GF-D8 (cell line): ENCODE measurements around the gene KNDC1.
"Not testable (repeated sequence)": the region's sequence is repeated elsewhere in the genome, so short reads cannot be mapped to it uniquely, and the experiment has no call there.

Experiments used
- DNase-seq: peaks from one replicate; lab custom pipeline; 2025; lab: John Stamatoyannopoulos, UW

KNDC1 gene

GRCh38 chr10:133140417-133141143, 19.4 kb upstream of the KNDC1 start:
- no peak for DNase-seq

- DNase-seq, result no peak
Measured at GRCh38 chr10:133141144-133141957, 18.7 kb upstream of the KNDC1 start.

- DNase-seq, result no peak
Measured at GRCh38 chr10:133141958-133142340, 18.1 kb upstream of the KNDC1 start.

GRCh38 chr10:133142523-133143199, 17.4 kb upstream of the KNDC1 start:
- DNase-seq, result no peak

GRCh38 chr10:133143200-133143533, 16.9 kb upstream of the KNDC1 start:
- no peak for DNase-seq

GRCh38 chr10:133143546-133143945, 16.5 kb upstream of the KNDC1 start:
- DNase-seq, result no peak

GRCh38 chr10:133144771-133145170, 15.2 kb upstream of the KNDC1 start:
- no peak for DNase-seq

- DNase-seq, result no peak
Measured at GRCh38 chr10:133150226-133150625, 9.8 kb upstream of the KNDC1 start.

GRCh38 chr10:133150656-133151055, 9.4 kb upstream of the KNDC1 start:
- DNase-seq, result no peak

- DNase-seq, result not testable (repeated sequence)
Measured at GRCh38 chr10:133151071-133151470, 8.9 kb upstream of the KNDC1 start.

- DNase-seq, result no peak
Measured at GRCh38 chr10:133151543-133151972, 8.5 kb upstream of the KNDC1 start.

- DNase-seq, result no peak
Measured at GRCh38 chr10:133154411-133154810, 5.6 kb upstream of the KNDC1 start.

GRCh38 chr10:133154996-133155778, 4.8 kb upstream of the KNDC1 start:
- DNase-seq, result no peak

GRCh38 chr10:133156674-133157579, 3.1 kb upstream of the KNDC1 start:
- DNase-seq, result no peak

- DNase-seq, result no peak
Measured at GRCh38 chr10:133157662-133158436, 2.2 kb upstream of the KNDC1 start.

- no peak for DNase-seq
Measured at GRCh38 chr10:133158437-133158755, 1.6 kb upstream of the KNDC1 start.

- no peak for DNase-seq
Measured at GRCh38 chr10:133158756-133159610, 1.0 kb upstream of the KNDC1 start.

- no peak for DNase-seq
Measured at GRCh38 chr10:133159611-133159949, 439 bp upstream of the KNDC1 start.

GRCh38 chr10:133160826-133161471, 930 bp downstream of the KNDC1 start:
- no peak for DNase-seq
